Embryonic facial prominence (tissue), 1 donor: ENCODE measurements around the gene PROCA1.
"Not testable (repeated sequence)": the region's sequence is repeated elsewhere in the genome, so short reads cannot be mapped to it uniquely, and the experiment has no call there.

ENCODE experiments used
- DNase-seq: peaks from one replicate; pipeline ENCODE4 v3.0.0-alpha.2; 2016; ENCODE audit errors: extremely low spot score

The PROCA1 gene

DNA sequence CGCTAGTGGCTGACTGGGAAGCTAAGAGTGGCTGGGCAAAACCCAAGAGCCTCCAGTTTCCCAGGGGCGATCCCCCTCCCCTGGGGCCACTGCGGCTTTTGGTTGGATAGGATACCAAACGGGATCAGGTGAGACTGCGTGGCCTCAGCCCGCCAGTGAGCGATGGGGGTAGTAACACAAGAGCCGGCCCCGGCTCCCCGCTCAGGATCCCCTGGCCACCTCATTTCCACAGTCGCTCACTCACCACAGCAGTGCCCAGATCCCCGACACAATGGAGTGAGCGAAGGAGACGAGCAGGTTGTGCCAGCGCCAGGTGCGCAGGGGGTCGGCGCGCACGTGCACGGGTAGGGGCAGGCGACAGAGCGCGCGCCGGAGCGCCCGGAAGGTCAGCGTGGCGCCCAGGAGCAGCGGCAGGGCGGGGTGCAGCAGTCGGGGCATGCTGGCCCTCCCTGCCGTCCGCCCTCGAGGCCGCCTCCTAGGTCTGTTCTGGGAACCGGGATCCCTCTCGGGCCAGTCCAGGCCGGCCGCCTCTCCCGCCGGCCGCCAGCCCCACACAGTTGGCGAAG, 14.1 kb upstream of the PROCA1 start:
- DNase-seq = no peak

DNA sequence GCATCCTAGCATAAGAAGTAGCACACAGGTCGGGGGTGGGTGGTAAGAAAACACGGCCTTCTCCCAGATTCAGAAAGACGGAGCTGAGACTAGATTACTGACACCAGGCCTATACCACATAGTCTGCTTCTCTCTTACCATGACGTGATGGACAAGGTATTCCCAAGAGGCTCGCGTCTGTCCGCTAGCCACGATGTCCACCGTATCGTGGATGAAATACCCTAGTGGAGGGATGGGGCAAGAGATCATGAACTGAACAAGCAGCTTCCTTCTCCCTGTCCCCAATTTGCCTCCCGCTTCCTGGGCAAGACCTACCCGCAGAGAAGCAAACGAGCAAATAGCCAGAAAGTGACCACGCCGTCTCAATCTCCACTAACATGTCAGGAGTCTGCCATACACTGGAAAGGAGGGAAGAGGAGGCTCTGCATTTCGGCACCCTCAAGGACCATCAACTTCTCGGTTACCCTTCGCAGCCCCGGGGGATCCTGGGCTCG, 13.5 kb upstream of the PROCA1 start:
- DNase-seq = no peak

DNA sequence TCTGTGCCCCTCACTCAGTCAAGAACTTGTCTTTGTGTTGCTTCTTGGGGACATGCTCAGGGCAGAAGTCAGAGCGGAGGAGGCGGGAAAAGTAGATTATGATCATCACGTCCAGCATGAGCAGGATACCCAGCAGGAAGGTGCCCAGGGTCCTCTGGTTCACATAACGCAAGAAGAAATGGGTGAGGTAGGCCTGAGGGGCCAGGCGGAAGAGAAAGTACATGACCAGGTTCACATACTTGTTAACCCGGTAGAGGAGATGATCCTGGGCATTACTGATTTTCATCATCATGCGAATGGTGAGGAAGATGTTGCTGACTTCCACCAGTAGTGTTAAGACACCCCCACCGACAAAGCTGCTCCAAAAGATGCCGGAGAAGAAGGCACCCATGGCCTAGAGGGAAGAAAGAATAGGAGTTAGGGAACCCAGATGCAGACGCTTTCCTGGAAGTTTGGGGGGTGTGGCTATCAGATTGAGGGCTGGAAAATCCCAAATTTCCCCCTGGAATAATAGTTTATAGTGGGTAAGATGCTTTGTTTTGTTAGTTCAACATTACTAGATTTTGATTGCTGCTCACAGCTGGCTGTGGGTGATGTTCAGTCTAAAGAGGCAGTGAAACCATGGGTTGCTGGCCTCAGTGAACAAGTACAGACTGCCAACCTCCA, 12.9 kb upstream of the PROCA1 start:
- DNase-seq = no peak

DNA sequence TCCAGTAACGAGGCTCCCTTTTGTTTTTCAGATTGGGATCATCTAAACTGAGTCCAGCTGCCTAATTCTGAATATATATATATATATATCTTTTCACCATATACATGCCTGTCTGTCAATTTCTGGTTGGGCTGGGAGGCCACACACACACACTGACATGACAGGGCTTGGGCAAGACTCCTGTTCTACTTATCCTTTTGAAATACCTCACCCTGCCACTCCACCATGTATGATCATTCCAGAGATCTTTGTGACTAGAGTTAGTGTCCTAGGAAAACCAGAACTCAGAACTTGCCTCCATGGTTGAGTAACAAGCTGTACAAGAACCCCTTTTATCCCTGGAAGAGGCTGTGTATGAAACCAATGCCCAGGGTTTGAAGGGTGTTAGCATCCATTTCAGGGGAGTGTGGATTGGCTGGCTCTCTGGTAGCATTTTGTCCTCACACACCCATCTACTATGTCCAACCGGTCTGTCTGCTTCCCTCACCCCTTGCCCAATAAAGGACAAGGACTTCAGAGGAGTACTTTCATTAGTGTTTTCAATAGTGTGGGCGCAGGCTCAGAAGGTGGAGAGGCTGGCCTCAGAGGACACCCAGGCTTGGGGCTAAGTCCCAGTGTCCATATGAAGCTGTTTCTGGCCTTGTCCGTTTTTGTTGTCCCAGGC, 12.3 kb upstream of the PROCA1 start:
- not testable (repeated sequence) for DNase-seq

DNA sequence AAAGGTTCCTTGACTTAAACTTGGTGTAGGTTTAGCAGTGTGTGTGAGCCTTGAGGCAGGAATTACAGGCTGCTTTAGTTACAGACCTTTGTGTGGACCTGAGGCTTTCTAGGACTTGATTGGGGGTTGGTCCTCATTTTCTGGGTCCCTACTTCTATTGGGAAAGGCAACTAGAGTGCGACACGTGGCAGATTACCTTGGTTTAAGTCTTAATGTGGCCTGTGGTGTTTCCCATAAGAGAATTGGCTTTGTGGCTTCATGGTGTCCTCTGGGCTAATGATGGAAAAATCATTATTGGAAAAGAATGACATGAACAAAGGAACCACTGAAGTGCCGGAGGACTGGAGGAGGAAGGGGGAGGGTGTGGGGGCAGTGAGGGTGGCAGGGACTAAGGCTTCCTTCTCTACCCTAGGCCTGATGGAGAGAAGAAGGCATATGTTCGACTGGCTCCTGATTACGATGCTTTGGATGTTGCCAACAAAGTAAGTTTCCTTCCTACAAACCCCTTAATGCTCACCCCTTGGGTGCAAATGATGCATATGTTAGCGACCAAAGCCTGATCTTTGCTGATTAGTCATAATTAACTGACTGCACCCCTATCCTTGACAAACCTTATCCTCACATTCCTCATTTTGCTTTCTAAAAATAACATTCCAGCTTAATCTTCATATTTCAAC, 11.6 kb upstream of the PROCA1 start:
- DNase-seq = no peak

DNA sequence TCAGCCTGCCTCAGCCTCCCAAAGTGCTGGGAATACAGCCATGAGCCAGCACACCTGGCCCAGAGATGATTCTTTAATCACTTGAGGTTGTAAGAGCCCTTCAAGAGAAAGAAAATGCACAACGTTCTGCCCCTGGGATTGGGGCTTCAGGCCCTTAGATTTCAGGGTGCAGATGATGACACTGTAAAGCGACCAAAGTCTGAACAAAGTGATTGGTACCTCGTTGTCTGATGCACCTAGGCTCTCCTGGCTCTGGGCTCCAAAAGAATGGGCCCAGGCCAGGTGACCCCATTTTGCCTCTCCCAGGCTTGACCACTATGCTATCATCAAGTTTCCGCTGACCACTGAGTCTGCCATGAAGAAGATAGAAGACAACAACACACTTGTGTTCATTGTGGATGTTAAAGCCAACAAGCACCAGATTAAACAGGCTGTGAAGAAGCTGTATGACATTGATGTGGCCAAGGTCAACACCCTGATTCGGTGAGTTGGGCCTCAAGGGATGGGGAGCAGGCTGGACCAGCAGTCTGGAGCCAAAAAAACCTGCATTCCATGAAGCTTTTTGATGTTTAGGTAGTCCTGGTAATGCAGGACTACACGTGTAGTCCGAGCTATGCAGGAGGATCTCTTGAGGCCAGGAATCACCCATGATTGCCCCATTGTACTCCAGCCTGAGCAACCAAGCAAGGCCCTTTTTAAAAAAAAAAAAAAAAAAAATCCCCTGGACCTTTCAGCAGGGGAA, 10.9 kb upstream of the PROCA1 start:
- DNase-seq = no peak

DNA sequence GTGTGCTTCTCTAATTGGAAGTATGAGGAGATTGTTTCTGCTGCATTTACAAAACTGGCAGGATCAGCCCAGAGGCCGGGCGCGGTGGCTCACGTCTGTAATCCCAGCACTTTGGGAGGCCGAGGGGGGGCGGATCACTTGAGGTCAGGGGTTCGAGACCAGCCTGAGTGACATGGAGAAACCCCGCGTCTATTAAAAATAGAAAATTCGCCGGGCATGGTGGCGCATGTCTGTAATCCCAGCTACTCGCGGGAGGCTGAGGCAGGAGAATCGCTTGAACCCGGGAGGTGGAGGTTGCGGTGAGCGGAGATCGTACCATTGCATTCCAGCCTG, 9.3 kb upstream of the PROCA1 start:
- not testable (repeated sequence) for DNase-seq

DNA sequence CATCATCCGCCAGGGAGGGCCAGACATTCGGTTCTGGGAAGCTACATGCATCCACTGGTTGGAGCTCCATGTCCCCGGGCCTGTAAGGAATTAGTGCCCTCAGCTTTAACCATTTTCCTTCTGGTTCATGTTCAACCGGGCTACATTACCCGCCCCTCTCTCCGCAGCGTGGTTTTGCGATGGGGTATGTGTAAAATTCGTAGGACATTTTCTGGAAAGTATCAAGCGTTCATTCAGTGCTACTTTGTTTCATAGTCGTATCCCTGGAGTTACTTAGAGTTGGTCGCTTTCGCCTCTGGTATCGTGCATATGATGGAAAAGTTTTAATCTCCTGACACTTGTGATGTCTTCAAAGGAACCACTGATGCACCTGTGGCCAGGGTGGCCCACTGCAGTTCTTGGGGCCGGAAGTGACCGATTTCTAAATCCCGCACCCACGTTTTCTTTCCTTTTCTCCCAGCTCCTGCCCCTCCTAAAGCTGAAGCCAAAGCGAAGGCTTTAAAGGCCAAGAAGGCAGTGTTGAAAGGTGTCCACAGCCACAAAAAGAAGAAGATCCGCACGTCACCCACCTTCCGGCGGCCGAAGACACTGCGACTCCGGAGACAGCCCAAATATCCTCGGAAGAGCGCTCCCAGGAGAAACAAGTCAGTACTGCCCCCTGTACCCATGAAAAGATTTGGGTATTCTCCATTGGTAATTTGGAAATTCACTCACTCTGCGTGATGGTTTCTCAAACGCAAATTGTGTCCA, 8.7 kb upstream of the PROCA1 start:
- DNase-seq = no peak

DNA sequence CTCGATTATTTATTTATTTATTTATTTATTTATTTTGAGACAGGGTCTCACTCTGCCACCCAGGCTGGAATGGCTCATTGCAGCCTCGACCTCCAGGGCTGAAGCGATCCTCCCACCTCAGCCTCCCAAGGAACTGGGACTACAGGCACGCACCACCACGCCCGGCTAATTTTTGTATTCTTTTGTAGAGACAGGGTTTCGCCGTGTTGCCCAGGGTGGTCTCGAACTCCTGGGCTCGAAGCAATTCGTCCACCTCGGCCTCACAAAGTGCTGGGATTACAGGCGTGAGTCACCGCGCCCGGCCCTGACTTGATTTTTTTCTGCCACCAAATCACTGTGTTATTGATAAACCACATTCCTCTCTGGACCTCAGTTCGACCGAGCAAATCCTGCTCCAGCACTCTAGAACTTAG, 7.3 kb upstream of the PROCA1 start:
- DNase-seq = no peak

DNA sequence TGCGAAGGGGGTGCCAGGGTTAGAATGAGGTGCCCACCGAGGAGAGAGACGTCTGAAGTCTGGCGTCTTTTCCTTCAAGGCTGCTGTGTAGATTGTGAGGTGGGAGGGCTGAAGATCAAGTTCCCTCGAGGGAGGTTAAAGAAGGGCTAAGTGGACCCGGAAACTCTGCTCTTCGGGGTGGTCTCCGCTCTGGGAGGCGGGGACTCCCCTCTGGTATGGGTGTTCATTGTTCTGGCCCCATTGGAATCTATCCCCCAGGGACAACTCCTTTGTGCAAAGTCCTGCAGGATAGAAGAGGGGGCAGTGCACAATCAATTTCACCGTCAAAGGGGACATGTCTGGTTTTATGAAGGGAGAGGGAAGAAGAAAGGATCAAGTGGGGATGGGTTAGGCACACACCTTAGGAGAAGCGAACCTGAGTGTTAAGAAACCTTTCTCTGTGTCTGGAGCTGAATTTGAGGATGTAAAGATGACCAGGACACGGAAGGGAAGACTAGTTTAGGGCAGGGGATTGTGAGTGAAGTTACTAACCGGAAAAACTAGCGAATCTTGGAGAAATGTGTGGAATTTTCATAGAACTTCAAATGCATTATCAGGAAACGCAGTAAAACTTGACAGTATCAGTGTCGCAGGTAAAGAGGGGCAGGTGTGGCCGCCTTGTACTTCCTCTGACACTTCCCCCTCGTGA, 6.8 kb upstream of the PROCA1 start:
- no peak for DNase-seq

DNA sequence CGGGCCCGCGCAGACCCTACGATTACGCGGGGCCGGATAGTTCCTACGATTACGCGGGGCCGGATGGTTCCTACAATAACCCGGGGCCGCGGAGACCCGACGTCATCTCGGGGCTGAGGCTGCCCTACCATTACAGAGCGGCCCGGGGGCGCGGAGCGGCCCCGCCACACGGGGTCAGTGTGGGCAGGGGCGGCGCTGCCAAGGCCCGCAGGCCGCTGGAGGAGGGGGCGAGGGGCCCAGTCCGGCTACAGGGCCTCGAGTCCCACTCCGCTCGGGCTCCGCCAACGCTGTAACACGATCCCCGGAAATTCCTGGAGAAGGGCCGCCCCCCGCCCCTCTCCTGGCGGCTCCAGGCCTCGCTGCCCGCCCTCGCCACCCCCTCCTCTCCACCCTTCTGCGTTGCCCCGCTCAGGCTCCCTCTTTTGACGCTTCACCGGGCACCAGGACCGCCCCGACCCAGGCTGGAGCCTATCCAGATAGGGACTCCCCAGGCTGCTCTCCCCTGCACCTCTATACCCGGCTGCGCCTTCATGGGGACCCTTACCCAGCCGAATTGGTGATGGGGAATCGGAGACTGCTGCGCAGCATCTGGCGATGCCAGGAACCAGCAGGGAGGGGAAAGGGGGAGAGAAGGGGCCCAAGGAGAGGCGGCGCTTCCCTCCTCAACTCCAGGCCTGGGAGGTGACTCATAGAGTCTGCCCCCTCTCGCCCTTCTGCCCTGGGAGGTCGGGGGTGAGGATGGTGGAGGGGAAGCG, 6.1 kb upstream of the PROCA1 start, which contains the start of gene RAB34:
RAB34 (minus strand) TSS at position 291 of the 755 bp plus-strand sequence. CDS start 602 bp downstream, outside the sequence.
- DNase-seq = peak; percentile 90

DNA sequence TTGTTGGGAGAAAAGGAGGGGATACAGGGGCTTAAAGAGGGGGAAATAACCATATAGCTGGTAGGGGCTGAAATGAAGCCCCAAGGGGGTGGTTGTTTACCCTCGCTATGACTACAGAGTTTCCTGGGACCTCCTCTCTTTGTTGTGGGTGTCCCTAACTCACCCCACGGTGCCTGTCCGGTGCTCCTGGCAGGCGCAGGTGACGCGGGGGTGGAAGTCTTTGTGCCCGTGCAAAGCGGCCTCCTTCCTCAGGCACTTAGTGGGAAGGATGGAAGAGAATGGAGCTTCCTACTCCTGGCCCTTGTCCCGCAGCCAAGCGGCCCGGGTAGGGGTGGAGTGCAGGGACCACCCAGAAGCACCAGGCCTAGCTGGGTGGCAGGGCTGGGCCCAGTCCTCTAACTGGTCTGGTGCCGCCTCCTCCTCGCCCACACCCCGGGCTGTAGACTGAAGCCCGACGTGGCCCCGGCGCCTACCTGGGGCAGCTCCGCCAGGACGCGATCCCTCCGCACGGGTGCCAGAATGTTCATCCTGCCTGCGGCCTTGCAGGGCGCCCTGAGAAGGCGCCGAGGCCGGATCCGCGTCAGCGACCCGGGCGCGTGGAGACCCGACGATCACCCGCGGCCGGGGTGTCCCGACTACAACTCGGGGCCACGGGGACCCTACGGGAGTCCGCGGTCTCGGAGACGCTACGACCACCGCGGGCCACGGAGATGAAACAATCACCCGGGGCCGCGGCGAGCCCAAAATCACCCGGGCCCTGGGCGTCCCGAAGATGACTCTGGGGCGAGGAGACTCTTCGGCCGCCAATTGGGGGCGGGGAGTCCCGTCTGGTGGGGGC, 5.3 kb upstream of the PROCA1 start:
- DNase-seq = no peak

DNA sequence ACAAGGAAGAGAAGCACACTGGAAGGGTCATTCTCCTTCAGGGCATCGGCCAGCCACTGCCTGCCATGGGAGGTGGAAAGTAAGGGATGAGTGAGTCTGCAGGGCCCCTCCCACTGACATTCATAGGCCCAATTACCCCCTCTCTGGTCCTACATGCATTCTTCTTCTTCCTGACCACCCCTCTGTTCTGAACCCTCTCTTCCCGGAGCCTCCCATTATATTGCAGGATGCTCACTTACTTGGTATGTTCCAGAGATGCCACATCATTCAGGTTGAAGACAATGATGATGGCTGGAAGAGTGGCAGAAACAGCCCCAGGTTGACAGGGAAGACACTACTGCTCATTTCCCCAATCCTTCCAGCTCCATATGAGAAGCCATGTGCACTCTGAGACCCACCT, 3.5 kb upstream of the PROCA1 start:
- DNase-seq = no peak

DNA sequence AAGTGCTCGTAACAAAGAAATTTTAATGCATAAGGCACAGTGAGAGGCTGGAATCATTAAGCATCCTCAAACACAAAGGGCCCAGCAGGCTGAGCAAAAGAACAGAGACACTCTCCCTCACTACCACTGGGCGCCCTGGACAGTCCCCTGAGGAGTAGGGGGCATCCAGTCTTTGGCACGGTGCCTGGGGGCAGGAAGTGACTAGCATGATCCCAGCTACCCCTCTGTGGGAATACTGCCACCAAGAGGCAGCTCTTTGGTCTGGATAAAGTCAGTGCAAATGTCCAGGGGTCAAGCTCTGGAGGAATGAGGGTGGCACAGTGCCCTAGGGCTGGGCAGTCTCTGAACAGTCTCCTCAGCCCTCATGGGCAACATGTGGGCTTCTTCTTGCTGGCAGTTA, 2.6 kb upstream of the PROCA1 start:
- DNase-seq = no peak

DNA sequence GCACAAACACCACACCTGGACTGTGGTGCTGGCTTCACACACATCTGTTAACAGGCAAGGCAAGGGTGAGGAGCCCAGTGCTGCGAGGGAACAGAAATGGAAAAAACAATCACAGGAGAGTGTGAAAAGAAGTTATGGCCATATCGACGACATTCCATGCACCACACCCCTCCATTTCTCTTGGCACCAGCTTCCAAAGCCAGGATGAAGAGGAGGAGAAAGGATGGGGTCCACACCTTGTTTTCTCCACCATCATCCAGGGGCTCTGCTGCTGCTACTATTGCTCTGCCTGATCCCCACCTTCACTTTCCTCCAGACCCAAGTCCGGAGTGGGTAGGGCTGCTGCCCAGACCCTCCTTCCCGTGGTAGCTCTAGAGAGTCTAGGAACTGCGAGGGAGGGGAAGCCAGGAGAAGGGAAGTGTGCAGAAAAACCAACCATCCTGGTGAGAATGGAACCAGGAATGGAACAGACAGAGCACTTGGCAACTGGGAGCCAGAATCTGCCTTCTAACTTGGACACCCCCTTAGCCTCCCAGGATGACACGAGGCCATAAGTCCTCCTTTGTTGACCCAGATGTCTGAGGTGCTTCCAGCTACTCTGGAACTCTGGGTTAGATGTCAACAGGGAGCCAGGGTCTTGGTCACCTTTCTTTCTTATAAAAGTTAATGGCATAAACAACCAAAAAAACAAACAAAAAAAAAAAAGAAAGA, 1.2 kb upstream of the PROCA1 start:
- no peak for DNase-seq

DNA sequence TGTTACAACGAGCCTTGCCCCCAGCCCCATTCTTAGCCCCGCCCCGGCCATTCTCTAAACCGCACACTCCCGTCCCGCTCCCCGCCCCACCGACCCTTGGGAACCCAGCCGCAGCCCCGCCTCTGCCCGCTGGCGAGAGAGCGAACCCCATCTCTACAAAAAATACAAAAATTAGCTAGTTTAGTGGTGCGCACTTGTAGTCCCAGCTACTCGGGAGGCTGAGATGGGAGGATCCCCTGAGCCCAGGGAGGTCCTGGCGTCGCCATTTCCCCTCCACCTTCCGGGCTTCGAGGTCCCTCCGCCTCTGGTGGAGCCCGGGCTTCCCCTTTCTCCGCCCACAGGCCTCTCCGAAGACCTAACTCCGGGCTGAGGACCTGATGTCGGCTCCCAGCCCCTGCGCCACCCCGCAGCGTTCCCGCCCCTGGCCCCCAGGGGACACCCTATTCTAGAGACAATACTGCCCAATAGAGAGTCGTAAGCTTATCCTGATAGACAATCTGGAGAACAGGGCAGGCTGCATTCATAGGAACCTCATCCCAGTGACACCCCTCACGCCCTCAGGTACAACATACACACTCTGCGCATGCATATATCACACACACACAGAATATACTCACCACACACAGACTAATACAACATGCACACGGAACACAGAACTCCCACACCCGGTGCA, 480 bp upstream of the PROCA1 start:
- no peak for DNase-seq

DNA sequence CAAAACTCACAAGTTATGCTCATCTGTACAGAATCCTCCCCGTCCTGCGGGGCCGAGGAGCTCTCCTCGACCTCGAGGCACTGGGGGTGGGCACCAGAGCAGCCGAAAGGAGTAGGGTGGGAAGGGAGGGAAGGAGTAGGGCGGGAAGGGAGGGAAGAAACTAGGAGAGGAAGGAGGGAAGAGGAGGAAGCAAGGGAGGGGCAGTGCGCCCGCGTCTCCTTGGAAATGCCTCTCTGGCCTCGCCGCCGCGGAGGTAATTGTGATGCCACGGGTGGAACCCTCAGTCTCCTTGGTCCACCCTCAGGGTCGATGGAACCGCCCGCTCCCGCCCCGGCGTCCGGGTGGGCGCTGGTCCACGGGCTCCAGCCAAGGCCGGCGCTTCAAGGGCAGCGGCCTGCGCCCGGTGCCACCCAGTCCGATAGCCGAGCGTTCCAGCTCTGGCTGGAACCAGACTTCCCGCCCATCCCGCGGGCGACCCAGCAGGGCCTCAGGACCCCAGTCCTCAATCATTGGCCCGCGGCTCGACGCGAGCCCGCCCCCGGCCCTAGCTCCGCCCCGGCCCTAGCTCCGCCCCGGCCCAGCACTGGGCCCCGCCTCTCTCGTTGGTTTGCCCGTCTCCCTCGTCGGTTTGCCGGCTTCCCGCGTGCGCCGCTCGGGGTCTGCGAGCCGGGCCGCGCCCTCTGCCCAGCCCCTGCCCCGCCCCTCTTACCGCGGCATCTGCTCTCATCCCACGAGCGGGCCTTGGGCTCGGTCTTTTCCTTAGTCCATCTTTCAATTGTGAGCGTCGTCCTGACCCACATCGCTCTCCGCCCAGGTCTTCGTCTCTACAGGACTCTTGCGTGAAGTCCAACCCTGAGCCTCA, 596 bp downstream of the PROCA1 start:
- peak; percentile 88 for DNase-seq
